GM20000 (cell line): ENCODE measurements around the gene HHAT.

Source experiments
- DNase-seq: peaks from one replicate; pipeline ENCODE4 v3.0.0; 2012; ENCODE audit warnings: low spot score
- TF ChIP-seq, protein P1 (sequence below): IDR thresholded peaks from 2 replicates; pipeline ENCODE4 v1.5.1; 2012; ENCODE audit warnings: mild to moderate bottlenecking, control low read depth; ENCODE audit errors: extremely low read depth, missing control alignments

The HHAT gene

DNA sequence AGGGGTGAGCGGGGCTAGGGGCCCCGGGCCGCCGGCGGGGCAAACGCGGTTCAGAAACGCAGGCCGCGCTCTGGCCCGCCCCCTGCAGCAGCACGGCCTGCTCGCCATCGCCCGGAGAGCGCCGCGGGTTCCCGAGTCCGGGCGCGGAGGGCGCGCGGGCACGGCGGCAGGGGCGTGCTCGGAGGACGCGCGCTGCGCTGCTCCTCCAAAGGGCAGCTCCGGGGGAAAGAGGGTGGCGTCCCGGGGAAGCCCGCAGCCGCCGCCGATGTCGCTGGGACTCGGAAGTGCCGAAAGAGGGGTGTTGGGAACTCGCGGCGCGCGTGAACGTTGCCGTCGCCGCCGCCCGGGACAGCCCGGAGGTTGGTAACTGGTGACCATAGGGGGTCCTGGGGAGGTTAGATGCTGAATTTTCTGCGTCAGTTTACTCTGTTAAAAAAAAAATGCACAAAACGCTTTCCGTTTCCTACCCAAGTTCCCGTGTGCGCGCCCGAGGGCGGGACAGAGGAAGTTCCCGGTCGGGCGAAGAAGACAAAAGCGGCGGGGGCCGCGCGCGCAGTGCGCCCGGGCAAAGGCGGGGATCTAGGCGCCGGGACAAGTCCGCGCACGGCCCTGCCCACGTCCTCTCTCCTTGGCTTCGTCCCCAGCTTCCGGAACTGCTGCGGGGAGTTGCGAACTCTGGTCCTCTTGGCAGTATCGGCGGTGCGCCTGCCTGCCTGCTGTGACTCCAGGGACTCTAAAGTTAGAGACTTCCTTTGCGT is at the start of gene HHAT:
Gene HHAT (plus strand): TSS at position 157 of the 758 bp plus-strand sequence. CDS start 20,074 bp downstream, outside the sequence.
- peak; percentile 86 for DNase-seq
- TF ChIP-seq, protein P1, sequence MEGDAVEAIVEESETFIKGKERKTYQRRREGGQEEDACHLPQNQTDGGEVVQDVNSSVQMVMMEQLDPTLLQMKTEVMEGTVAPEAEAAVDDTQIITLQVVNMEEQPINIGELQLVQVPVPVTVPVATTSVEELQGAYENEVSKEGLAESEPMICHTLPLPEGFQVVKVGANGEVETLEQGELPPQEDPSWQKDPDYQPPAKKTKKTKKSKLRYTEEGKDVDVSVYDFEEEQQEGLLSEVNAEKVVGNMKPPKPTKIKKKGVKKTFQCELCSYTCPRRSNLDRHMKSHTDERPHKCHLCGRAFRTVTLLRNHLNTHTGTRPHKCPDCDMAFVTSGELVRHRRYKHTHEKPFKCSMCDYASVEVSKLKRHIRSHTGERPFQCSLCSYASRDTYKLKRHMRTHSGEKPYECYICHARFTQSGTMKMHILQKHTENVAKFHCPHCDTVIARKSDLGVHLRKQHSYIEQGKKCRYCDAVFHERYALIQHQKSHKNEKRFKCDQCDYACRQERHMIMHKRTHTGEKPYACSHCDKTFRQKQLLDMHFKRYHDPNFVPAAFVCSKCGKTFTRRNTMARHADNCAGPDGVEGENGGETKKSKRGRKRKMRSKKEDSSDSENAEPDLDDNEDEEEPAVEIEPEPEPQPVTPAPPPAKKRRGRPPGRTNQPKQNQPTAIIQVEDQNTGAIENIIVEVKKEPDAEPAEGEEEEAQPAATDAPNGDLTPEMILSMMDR: no peak

GRCh38 chr1:210280221-210280620 is 48.5 kb upstream of the HHAT start:
- DNase-seq: no peak
- TF ChIP-seq, protein P1: no peak

- no peak for DNase-seq
- TF ChIP-seq, protein P1: no peak
Observed at GRCh38 chr1:210288116-210288515, 40.6 kb upstream of the HHAT start.

GRCh38 chr1:210289248-210289647 is 39.5 kb upstream of the HHAT start:
- DNase-seq: no peak
- TF ChIP-seq, protein P1: no peak

DNA sequence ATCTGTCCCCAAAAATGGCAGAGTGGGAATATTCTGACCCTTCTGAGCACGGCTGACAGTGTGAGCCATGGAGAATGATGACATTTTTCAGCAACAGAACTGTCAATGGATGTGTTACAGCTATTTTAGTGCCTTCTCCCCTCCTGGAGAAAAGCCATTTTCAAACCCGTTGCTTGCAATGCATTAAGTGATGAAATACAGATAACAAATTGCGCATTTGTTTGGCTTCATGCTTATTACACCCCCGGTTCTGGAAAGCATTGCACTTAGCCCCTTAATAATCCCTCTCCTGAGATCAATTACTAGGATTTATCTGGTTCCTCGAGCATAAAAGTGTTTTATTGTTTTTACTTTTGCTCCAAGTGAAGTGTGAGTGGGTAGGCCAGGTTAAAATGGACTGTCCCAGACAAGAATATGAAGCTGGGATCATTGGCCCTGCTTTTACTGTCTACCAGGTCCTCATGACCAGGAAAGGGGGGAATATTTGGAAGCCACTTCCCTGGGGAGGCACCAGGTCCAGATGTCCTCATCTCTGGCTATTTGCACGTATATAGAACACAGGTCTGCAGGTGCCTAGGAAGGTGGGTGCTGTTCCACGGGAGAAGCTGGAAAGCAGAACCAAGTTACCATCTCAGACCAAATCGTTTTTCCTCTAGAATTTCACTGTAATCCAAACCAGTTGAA is 37.5 kb upstream of the HHAT start:
- TF ChIP-seq, protein P1: no peak
- DNase-seq: no peak

GRCh38 chr1:210291786-210292230 is 36.9 kb upstream of the HHAT start:
- TF ChIP-seq, protein P1: no peak
- no peak for DNase-seq

DNA sequence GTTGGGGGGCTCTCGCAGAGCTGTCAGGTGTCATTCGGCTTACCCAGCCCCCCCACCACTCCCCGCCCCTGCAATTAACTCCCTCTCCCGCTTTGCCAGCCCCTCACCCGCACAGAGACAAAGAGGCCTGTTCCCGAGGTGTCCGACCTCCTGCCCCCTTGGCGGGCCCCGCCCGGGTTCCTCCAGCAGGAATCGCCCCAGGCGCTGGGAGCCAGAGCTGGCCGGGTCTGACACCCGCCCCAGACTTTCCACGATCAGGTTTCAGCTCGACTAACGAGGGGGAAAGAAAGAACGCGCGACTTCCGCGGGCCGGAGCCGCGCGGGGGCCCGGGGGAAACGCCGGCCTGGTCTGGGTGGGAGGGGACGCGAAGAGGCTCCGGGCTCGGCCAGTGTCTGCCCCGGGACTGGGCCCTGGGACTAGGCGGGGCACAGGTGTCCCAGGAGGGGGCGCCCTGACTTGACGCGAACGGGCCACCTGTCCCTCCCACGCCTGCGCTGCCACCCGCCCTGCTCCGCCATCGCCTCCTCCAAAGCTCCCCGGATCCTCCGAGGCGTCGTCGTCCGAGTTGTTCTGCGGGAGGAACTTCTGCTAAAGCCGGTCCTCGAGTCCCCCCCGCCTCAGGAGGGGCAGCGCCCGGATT is 36.4 kb upstream of the HHAT start:
- DNase-seq: peak; percentile 63
- TF ChIP-seq, protein P1: peak; percentile 9
